Measurements from ENCODE around the gene PTPRJ. TPM values are rescaled to one million over a fixed set of nuclear protein-coding genes. Genes with fewer than 3 reads are reported as not detected.
A peak's percentile ranks its signal among the peaks of the same experiment; 100 is the strongest.

Gene PTPRJ
- total and polyA plus RNA-seq, 2 of the 13 experiments (the other 11 are each of a cell fraction or from before 2014, with no cell fraction given) = 1.0 to 1.2 TPM

DNA sequence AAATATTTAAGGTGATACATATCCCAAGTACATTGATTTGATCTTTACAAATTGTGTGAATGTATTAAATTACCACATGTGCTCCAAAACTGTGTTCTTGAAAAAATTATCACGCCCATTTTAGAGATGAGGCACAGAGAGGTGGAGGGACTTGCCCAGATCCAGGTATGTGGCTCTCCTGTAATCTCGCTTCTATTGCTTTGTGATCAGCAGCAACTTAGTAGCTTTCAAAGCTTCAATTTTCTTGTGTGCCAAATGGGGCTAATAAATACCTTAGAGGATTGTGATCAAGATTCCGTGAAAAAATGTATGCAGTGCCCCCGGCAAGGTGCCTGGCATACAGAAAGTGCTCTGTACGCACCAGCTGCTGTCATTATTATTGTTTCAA lies 18.0 kb downstream of the PTPRJ start:
- Histone ChIP-seq H3K4me3 (replicated peaks in 1 of 3; ENCODE audit: insufficient read depth in 1 of 3, low read depth in 2 of 3, low read length in 3 of 3) (no peak overlapping the region), H3K4me2 (ENCODE audit: low read depth, low read length) (peak overlapping the region; percentile 63), H3K4me1 (ENCODE audit: insufficient read depth, low read length) (peaks cover 68% of the 10 kb centered on the region), H3K79me2 (ENCODE audit: insufficient read depth, low read length) (no peaks in the 10 kb centered on the region), H3K9me3 (ENCODE audit: low read length) (no peaks in the 10 kb centered on the region), H2AFZ (ENCODE audit: low read length) (no peak overlapping the region), H3K9ac (ENCODE audit: insufficient read depth, low read depth, low read length) (no peak overlapping the region), H4K20me1 (ENCODE audit: insufficient read depth, low read length) (no peaks in the 10 kb centered on the region), H3K27me3 (ENCODE audit: control insufficient read depth in 1 of 2, insufficient read depth in 2 of 2, low read length in 2 of 2) (no peaks in the 10 kb centered on the region), H3K36me3 (replicated peaks in 1 of 2; ENCODE audit: control insufficient read depth in 1 of 2, insufficient read depth in 2 of 2, low read length in 2 of 2) (no peaks in the 10 kb centered on the region), H3K27ac (ENCODE audit: extremely low read length, insufficient read depth, low read length) (peak overlapping the region; percentile 30)
- WGBS (ENCODE audit: low lambda C conversion rate) = 40% methylated on average over 5 of the region's 5 CpGs
- no peak for FAIRE-seq
- no peak; the same call in 1 of the 3 replicates for ATAC-seq
- in situ Hi-C loops (cut with HindIII; ENCODE audit: extremely low pct_ligation_motif_present, low pct_unique_long_range_greater_than_20kb) (no loop called here), intact Hi-C loops (cut with micrococcal nuclease; ENCODE audit: unreplicated experiment) (no loop called here)
- DNase-seq (ENCODE audit: low spot score) = no peak
- ChIA-PET CTCF (ENCODE audit: low intra/inter-chr PET ratio, low total read pairs) (no interaction called here), POLR2A (interaction anchor here (0.8 to 1.0 kb wide), 4 partner anchors 10 to 111 kb away, joined by 3 to 5 read pairs (median 3); no protein-coding TSS in a partner anchor)
- peak; percentile 81 for TF ChIP-seq ZNF629 (CRISPR knock-in tag; conservative IDR thresholded peaks at IDR 0.05)
- no peak for TF ChIP-seq SMAD9 (CRISPR knock-in tag; IDR thresholded peaks at IDR 0.05)
- no peak for TF ChIP-seq AHR (CRISPR knock-in tag; IDR thresholded peaks at IDR 0.05)
- no peak for TF ChIP-seq HNRNPLL (IDR thresholded peaks at IDR 0.05; ENCODE audit: low read depth, low read length, poor library complexity, severe bottlenecking)
- BruUV-seq (replicated peaks) = no TSS peak

DNA sequence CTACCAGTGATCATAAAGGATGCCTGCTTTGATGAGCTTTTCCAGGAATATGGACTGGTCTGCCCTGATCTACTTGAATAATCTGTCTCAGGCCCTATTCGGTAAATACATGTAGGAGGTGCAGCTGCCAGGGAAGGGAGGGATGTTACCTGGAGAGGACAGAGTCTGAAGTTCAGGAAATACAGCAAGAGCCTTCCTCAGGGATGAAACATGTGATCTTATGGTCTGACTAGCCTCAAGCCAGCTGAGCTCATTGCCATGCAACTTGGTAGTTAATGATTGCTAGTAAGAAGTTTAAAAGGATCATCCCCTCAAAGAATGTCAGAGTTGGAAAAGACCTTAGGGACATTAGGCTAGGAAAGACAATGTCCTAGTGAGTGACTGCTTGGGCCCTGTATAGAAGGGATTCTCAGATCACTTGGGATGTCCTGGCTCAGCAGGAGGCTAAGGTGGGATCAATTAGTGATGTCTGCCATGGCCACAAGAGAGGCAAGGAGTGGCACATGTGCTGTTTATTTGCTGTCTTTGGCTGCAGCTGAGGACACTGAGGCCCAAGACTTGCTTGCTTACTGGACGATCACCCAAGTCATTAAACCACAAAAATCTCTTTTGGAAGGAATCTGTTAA lies 18.5 kb downstream of the PTPRJ start:
- in situ Hi-C loops (cut with HindIII; ENCODE audit: extremely low pct_ligation_motif_present, low pct_unique_long_range_greater_than_20kb) (no loop called here), intact Hi-C loops (cut with micrococcal nuclease; ENCODE audit: unreplicated experiment) (no loop called here)
- Histone ChIP-seq H3K4me2 (ENCODE audit: low read depth, low read length) (peak overlapping the region; percentile 63), H3K27ac (ENCODE audit: extremely low read length, insufficient read depth, low read length) (peak overlapping the region; percentile 34), H3K9me3 (ENCODE audit: low read length) (no peaks in the 10 kb centered on the region), H3K4me1 (ENCODE audit: insufficient read depth, low read length) (peaks cover 68% of the 10 kb centered on the region), H3K27me3 (ENCODE audit: control insufficient read depth in 1 of 2, insufficient read depth in 2 of 2, low read length in 2 of 2) (no peaks in the 10 kb centered on the region), H3K36me3 (replicated peaks in 1 of 2; ENCODE audit: control insufficient read depth in 1 of 2, insufficient read depth in 2 of 2, low read length in 2 of 2) (no peaks in the 10 kb centered on the region), H2AFZ (ENCODE audit: low read length) (no peak overlapping the region), H3K9ac (ENCODE audit: insufficient read depth, low read depth, low read length) (peak overlapping the region; percentile 35; the same call in 1 of the 2 replicates), H4K20me1 (ENCODE audit: insufficient read depth, low read length) (no peaks in the 10 kb centered on the region), H3K79me2 (ENCODE audit: insufficient read depth, low read length) (no peaks in the 10 kb centered on the region), H3K4me3 (replicated peaks in 1 of 3; ENCODE audit: insufficient read depth in 1 of 3, low read depth in 2 of 3, low read length in 3 of 3) (no peak overlapping the region; a peak in 1 of 6 replicates)
- no TSS peak for BruUV-seq (replicated peaks)
- ChIA-PET CTCF (ENCODE audit: low intra/inter-chr PET ratio, low total read pairs) (no interaction called here), POLR2A (interaction anchor here (0.8 to 1.0 kb wide), 4 partner anchors 9 to 110 kb away, joined by 3 to 5 read pairs (median 3); no protein-coding TSS in a partner anchor)
- 33% methylated on average over 2 of the region's 2 CpGs for WGBS (ENCODE audit: low lambda C conversion rate)
- FAIRE-seq (peak; percentile 79), DNase-seq (ENCODE audit: low spot score) (peak; percentile 84), ATAC-seq (peak; percentile 91)
- TF ChIP-seq ZNF260 (CRISPR knock-in tag; IDR thresholded peaks at IDR 0.05; ENCODE audit: borderline replicate concordance, low read depth) (no peak), PAWR (CRISPR knock-in tag; IDR thresholded peaks at IDR 0.05; ENCODE audit: borderline replicate concordance) (no peak), PHF21A (CRISPR knock-in tag; IDR thresholded peaks at IDR 0.05) (no peak), SPEN (CRISPR knock-in tag; IDR thresholded peaks at IDR 0.05; ENCODE audit: low read depth) (peak; percentile 32; the same call in 1 of the 2 replicates), ZFY (CRISPR knock-in tag; IDR thresholded peaks at IDR 0.05) (peak; percentile 26; the same call in 1 of the 2 replicates), TCF7L2 (IDR thresholded peaks at IDR 0.05; ENCODE audit: low read depth, low read length) (no peak), FLYWCH1 (CRISPR knock-in tag; IDR thresholded peaks at IDR 0.05) (no peak), ZFP36 (IDR thresholded peaks at IDR 0.05; ENCODE audit: borderline replicate concordance, low read depth, low read length, partially characterized antibody) (no peak), NR2F6 (IDR thresholded peaks at IDR 0.05) (no peak), NR2F6 (CRISPR knock-in tag; IDR thresholded peaks at IDR 0.05) (0 out of 2 replicates have a peak, but pooled peaks have one; percentile 42)
- TF ChIP-seq, protein P1, sequence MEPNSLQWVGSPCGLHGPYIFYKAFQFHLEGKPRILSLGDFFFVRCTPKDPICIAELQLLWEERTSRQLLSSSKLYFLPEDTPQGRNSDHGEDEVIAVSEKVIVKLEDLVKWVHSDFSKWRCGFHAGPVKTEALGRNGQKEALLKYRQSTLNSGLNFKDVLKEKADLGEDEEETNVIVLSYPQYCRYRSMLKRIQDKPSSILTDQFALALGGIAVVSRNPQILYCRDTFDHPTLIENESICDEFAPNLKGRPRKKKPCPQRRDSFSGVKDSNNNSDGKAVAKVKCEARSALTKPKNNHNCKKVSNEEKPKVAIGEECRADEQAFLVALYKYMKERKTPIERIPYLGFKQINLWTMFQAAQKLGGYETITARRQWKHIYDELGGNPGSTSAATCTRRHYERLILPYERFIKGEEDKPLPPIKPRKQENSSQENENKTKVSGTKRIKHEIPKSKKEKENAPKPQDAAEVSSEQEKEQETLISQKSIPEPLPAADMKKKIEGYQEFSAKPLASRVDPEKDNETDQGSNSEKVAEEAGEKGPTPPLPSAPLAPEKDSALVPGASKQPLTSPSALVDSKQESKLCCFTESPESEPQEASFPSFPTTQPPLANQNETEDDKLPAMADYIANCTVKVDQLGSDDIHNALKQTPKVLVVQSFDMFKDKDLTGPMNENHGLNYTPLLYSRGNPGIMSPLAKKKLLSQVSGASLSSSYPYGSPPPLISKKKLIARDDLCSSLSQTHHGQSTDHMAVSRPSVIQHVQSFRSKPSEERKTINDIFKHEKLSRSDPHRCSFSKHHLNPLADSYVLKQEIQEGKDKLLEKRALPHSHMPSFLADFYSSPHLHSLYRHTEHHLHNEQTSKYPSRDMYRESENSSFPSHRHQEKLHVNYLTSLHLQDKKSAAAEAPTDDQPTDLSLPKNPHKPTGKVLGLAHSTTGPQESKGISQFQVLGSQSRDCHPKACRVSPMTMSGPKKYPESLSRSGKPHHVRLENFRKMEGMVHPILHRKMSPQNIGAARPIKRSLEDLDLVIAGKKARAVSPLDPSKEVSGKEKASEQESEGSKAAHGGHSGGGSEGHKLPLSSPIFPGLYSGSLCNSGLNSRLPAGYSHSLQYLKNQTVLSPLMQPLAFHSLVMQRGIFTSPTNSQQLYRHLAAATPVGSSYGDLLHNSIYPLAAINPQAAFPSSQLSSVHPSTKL (CRISPR knock-in tag; IDR thresholded peaks at IDR 0.05) = peak; percentile 71
- TF ChIP-seq, protein P2, sequence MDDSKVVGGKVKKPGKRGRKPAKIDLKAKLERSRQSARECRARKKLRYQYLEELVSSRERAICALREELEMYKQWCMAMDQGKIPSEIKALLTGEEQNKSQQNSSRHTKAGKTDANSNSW (CRISPR knock-in tag; IDR thresholded peaks at IDR 0.05; ENCODE audit: borderline replicate concordance) = no peak
